Activated CD4-positive, alpha-beta T cell treated with anti-CD3 and anti-CD28 coated beads for 4 hours (primary cell): ENCODE results near the gene MAN2B1.
"Not testable (repeated sequence)": the region's sequence is repeated elsewhere in the genome, so short reads cannot be mapped to it uniquely, and the experiment has no call there.

Source experiments
- DNase-seq, 2 donors: peaks; one replicate each; pipeline ENCODE4 v3.0.0-alpha.2; 2020

MAN2B1 gene

GRCh38 chr19:12656899-12657571, 9.5 kb downstream of the MAN2B1 start:
- DNase-seq = no peak

- no peak for DNase-seq
Observed at GRCh38 chr19:12655546-12655945, 11.0 kb downstream of the MAN2B1 start.

GRCh38 chr19:12652219-12652618, 14.3 kb downstream of the MAN2B1 start:
- no peak for DNase-seq

GRCh38 chr19:12649941-12650340, 16.6 kb downstream of the MAN2B1 start:
- no peak for DNase-seq

- no peak for DNase-seq
Observed at GRCh38 chr19:12648088-12648487, 18.5 kb downstream of the MAN2B1 start.

GRCh38 chr19:12647490-12648071, 19.0 kb downstream of the MAN2B1 start:
- no peak for DNase-seq

GRCh38 chr19:12647047-12647446, 19.5 kb downstream of the MAN2B1 start:
- no peak for DNase-seq

- no peak for DNase-seq
Observed at GRCh38 chr19:12646551-12646950, 20.0 kb downstream of the MAN2B1 start.

- DNase-seq = not testable (repeated sequence)
Observed at GRCh38 chr19:12643716-12644115, 22.8 kb downstream of the MAN2B1 start.

- no peak for DNase-seq
Observed at GRCh38 chr19:12642506-12642905, 24.0 kb downstream of the MAN2B1 start.

GRCh38 chr19:12641456-12641855, 25.1 kb downstream of the MAN2B1 start:
- no peak for DNase-seq

- DNase-seq = peak; percentile 88 to 89
Observed at GRCh38 chr19:12639901-12640613, 26.5 kb downstream of the MAN2B1 start.

- DNase-seq = no peak
Observed at GRCh38 chr19:12638611-12639182, 27.8 kb downstream of the MAN2B1 start.

GRCh38 chr19:12636631-12637030, 29.9 kb downstream of the MAN2B1 start:
- DNase-seq = no peak

GRCh38 chr19:12629215-12629614, 37.3 kb downstream of the MAN2B1 start:
- DNase-seq = no peak

GRCh38 chr19:12628040-12629022, 38.2 kb downstream of the MAN2B1 start:
- DNase-seq = no peak

- no peak for DNase-seq
Observed at GRCh38 chr19:12626958-12627357, 39.6 kb downstream of the MAN2B1 start.

- DNase-seq = no peak
Observed at GRCh38 chr19:12623361-12624031, 43.0 kb downstream of the MAN2B1 start.

GRCh38 chr19:12621253-12622024, 45.1 kb downstream of the MAN2B1 start:
- not testable (repeated sequence) for DNase-seq

GRCh38 chr19:12617646-12618045, 48.9 kb downstream of the MAN2B1 start:
- DNase-seq = no peak

- no peak for DNase-seq
Observed at GRCh38 chr19:12611361-12611699, 55.2 kb downstream of the MAN2B1 start.
